Inflammatory macrophage treated with lipopolysaccharide for 4 hours (primary cell): ENCODE data around the gene B3GLCT.
"Not testable (repeated sequence)": the region's sequence is repeated elsewhere in the genome, so short reads cannot be mapped to it uniquely, and the experiment has no call there.

Experiments used
- DNase-seq: peaks from one replicate; pipeline ENCODE4 v3.0.0-alpha.2; 2020

B3GLCT gene

DNA sequence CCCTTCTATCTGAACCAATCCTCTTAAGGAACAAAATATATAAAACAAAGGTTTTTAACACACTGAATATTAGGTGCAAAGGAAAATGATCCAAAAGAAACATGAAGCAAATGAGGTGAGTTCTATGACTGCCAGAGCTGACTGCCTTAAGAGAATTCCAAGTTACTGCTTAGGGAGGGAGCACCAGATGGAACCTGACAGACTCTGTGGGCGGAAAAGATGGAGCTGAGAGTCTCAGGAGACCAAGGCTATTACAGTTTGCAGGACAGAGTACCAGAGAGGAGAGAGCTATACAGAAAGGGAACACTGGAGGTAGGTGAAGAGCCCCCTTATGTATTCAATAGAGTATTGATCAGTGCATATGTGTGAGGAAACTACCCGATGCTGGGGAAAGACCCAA lies 87.2 kb downstream of the B3GLCT start:
- no peak for DNase-seq

DNA sequence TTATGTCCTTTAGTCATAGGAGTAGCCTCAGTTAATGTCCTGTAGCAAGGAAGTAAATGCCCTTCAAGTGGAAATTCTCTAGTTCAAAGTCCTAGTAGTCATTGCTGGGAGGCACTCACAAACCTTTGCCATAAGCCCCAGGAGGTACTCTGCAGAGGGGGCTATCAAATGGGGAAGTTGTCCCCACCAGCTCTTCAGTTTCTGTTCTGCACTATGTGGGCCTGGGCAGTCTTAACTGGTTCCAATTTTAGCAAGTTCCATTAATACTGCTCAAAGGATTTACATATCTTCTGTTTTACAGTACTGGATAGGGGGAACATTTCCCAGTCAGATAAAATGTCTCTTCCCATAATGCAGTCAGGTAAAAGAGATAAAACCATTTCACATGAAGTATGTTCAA lies 101.3 kb downstream of the B3GLCT start:
- no peak for DNase-seq

DNA sequence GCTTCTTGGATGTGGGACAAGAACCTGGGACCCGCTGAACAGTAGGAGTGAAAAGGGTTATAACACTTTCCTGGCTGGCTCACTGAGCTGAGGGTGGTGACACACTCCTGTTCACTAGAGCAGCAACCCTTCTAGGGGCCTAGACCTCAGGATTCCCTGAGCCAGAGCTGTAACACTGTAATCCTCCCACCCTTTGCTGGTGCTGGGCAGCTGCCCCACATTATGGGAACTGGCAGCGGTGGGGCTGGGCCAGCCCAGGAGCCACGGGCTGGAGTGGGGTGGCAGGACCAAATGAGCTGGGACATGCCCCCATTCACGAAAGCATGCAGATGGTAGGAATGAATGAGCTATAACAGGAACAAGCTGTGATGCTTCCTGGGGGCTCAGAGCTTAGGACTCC lies 110.6 kb downstream of the B3GLCT start:
- DNase-seq: no peak

DNA sequence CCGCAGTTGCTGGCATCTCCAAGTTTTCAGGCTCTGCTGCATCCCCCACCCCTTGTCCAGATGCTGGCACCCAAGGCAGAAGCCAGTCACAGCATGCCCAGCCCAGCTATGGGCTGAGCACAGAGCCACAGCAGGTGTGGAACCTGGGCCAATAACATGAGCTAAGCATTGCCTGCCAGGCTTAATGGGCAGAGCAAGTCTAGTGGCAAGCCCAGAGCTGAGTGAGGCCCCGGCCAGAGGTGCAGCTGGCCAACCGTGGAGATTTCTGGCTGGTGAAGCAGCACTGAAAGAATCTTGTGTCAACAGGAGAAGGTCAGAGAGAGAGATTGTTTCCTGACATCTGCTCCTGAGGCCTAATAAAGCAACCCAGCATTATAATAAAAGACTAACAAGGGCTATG lies 111.0 kb downstream of the B3GLCT start:
- no peak for DNase-seq

DNA sequence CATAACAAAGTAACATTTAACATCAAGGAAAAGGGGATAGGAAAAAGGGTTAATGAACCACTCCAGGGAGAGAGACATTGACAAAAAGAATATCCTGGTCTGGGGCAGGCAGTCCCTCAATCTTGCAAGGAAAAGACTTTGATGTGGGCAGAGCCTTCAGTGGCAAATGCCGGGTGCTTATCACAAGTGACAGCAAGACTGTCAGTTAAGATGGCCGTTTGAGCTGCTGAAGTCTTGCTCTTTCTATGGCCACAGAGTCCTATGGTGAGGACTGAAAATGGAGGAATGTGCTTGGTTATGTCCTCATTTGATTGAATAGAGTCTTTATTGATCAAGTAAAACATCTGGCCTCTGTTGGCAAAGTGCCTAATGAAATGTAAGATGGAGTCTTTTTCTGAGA lies 112.1 kb downstream of the B3GLCT start:
- DNase-seq: no peak

DNA sequence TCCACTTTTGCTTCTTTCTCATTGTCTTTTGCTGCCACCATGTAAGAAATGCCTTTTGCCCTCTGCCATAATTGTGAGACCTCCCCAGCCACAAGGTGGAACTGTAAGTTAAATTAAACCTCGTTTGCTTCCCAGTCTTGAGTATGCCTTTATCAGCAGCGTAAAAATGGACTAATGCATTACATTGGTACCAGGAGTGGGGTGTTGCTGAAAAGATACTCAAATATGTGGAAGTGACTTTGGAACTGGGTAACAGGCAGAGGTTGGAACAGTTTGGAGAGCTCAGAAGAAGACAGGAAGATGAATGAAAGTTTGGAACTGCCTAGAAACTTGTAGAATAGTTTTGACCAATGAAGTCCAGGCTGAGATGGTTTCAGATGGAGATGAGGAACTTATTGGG lies 115.2 kb downstream of the B3GLCT start:
- DNase-seq: no peak

DNA sequence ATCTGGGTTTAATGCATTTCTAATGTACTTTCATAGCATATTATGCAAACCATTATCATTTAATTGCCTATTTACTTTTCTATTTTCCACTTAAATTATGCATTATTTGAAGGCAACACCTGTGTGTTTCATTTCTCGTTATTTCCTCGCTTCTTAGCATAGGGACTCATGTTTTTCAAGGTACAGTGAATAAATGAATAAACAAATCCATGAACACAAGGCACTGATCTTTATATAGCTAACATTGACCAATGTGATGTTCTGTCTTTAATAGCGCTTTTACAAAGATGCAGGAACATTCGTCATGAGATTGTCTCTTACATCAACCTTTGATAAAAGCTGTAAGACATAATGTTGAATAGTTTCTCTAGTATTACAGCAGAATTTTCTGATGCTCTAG lies 121.2 kb downstream of the B3GLCT start:
- no peak for DNase-seq

DNA sequence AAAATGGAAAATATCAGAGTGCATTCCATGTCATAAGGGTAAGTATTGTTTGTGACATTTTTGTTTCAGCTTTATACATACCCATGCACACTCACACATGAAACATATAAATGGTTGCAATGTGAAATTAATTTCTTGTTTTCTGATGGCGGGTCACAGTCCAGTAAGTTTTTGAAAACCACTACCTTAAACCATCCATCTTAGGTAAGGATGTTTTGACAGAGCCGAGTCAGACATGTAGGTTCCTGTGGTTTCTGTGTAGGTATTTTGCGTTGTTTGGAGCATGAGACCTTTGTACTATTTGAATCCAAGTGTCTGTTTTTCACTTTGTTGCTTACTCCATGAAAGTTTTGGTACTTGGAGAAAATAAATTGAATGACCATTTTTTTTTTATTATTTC lies 121.7 kb downstream of the B3GLCT start:
- no peak for DNase-seq

DNA sequence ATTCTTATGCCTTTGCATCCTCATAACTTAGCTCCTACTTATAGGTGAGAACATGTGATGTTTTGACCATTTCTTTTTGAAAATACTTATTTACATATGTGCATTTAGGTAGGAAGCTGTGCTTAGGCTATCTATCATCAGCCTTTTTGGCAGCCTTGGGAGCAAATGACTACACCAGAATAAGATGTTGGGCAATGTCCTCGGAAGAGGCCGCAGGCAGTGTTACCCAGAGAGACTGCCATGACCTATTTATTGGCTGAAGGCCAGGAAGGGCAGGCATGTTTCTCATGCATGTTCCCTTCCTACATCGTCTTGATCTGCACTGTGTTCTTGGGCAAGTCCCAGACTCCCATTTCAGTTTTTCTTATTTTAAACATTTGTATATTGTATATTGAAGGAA lies 122.3 kb downstream of the B3GLCT start:
- DNase-seq: no peak

DNA sequence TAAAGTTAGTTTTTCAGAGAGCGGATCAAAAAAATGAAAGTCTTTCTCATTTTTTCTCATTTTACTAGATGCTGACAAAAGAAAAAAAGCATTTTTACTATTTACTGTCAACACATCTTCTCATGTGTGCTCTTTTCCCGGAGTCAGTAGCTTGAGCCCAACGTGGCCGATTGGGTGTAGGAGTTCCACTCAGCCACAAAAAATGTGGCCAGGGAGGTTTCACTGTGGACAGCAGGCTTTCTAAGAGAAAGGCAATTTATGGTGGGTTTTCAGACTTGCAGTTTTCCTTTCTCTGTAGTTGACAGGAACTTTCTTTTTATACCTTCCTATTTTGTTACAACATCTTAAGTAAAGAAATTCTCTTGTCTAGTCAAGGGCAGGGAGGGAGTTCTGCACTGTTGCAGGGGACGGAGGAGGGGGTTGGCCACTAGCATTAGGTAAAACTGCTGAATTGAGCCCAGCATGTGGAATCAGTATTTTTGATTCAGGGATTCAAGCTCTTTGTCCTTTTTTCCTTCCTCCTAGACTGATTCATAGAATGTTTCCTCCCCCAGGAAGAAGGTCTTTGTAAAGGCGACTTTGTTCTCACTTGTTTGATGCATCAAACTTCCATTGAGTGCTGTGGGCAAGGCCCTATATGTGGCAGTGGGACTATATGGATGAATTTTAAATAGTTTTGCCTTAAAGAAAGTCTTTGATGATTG lies 123.1 kb downstream of the B3GLCT start:
- DNase-seq: no peak

DNA sequence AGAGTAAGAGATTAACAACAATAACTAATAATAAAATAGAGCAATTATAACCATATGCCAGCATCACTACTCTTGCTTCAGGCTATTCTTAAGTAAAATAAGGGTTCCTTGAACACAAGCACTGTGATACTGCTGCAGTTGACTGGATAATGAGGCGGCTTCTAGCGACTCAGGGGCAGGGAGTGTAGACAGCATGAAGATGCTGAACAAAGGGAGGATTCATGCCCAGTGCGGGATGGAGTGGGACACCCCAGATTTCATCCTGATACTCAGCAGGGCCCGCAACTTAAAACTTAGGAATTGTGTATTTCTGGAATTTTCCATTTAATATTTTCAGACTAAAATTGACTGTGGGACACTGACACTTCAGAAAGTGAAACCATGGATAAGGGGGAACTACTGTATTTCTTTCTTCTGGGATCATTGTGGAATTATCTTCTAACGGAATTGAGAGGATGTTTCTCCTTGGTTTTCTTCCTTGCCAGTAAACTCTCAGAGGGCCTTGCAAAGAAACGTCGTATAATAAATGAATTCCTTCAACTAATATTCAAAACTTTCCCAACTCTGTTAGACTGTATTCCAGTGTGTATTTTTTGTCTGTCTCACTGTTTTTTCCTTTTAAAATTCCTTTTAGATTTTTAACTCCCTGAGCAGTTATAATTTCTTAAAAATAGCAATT lies 127.5 kb downstream of the B3GLCT start:
- DNase-seq: no peak

DNA sequence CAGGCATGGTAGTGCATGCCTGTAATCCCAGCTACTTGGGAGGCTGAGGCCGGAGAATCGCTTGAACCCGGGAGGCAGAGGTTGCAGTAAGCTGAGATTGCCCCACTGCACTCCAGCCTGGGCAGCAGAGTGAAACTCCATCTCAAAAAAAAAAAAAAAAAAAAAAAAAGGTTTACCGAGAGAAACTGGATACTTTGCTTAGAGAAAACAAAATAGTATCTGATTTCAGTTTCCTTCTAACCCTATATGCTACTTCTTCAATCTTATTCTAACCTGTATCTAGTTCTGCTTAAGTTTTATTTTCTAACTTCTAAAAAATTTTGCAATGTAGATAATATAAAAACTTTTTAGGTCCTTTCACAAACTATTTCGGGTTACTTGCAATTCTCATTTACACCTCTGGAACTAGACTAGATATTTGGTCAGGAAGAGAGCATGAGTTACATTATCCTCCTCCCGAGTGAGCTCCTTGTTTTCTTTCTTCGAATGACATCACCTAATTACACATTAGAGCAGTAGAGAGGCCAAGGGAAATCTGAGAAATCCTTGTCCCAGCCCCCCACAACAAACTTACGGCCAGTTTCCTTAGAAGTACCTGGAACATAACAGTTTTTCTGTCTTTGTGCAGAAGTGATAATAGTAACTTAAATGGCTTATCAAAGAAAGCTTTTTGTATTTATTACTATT lies 128.9 kb downstream of the B3GLCT start:
- no peak for DNase-seq

DNA sequence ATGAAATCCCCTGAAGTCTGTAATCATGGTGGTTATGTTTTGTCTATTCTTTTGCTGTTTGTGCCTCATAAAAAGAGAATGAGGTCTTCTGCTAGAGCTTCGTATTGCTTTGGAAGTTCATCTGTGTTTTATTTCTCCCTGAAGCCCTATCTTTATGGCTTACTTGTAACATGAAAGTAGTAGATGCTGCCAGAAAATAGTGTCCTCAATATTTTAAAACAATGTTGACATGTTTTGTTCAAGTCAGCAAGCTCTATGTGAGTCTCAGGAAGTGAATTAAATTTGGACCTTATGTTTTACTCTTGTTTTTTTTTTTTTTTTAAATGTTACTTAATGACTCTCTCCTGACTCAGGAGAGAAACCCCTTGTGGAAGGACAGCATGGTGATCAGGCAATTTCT lies 130.5 kb downstream of the B3GLCT start:
- no peak for DNase-seq

DNA sequence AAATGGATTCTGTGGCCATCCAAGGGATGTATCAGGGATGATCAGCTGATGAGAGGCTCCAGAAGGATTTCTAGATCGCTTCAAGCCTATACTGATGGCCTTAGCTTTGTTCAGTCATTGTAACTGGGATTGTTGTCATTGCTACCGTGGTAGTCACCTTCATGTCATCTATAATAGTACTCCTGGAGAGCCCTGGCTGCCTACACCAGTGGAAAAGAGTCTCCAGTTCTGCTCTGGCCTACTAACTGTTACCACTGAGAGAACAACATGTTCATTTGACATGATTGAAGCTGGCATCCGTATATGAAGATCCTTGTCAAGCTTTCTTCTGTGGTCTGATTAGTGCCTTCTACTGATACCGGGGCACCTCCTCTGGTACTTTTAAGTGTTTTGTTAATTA lies 131.3 kb downstream of the B3GLCT start:
- DNase-seq: no peak

DNA sequence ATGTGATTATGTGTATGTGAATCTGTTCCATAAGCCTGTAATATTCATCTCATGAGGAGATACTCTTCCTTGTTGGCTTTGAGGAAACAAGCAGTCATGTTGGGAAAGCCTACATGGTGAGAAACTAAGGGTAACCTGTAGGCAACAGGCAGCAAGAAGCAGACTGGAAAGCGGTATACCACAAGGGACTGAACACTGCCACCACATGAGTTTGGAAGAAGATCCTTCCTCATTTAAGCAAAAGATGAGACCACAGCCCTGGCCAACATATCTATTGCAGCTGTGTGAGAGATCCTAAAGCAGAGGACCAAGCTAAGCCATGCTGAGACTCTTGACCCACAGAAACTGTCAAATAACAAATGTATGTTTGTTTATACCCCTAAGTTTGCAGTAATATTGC lies 134.8 kb downstream of the B3GLCT start:
- DNase-seq: no peak

DNA sequence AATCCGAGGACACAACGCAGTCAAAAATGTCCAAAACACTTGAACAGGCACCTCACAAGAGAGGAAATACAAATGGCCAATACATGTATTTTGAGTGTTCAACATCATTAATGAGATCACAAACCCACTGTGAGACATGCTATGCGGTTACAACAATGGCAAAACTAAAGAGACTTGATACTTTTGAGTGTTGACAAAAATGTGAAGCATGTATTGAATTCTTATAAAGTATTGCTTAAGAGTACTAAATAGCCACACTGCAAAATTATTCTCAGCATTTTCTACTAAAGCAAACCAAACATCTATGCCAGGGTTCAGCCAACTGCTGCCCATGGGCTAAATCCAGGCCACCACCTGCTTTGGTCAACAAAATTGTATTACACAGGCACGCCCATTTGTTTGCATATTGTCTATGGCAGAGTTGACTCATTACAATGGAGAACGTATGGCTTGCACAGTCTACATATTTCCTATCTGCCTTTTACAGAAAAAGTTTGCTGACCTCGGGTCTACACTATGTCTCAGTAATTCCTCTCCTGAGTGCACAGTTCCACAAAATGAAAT lies 135.3 kb downstream of the B3GLCT start:
- DNase-seq: no peak

DNA sequence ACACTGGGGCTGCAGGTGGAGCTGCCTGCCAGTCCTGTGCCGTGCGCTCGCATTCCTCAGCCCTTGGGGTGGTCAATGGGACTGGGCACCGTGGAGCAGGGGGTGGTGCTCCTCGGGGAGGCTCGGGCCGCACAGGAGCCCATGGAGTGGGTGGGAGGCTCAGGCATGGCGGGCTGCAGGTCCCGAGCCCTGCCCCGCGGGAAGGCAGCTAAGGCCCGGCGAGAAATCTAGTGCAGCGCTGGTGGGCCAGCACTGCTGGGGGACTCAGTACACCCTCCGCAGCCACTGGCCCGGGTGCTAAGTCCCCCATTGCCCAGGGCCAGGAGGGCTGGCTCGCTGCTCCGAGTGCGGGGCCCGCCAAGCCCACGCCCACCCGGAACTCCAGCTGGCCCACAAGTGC lies 139.8 kb downstream of the B3GLCT start:
- DNase-seq: not testable (repeated sequence)

DNA sequence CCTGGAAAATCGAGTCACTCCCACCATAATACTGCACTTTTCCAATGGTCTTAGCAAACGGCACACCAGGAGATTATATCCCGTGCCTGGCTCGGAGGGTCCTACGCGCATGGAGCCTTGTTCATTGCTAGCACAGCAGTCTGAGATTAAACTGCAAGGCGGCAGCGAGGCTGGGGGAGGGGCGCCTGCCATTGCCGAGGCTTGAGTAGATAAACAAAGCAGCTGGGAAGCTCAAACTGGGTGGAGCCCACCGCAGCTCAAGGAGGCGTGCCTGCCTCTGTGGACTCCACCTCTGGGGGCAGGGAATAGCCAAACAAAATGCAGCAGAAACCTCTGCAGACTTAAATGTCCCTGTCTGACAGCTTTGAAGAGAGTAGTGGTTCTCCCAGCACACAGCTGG lies 141.1 kb downstream of the B3GLCT start:
- DNase-seq: not testable (repeated sequence)

DNA sequence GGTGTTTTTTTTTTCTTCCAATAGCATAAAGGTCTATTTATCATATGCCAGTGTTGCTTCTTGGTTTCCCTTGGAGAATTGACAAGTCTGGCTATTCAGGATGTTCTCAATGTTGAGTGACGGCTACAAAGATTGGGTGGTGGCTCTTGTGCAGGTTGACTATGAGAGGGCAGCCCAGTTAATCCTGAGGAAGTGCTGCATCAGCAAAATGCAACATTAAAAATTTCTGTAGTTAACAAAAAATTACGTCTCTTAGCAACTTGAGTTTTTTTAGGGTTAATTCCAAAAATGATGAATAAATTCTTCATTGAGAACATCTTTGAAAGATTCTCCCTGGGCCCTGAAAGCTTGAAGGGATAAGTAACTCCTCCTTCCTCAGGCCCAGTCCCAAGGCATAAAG lies 147.1 kb downstream of the B3GLCT start:
- DNase-seq: no peak

DNA sequence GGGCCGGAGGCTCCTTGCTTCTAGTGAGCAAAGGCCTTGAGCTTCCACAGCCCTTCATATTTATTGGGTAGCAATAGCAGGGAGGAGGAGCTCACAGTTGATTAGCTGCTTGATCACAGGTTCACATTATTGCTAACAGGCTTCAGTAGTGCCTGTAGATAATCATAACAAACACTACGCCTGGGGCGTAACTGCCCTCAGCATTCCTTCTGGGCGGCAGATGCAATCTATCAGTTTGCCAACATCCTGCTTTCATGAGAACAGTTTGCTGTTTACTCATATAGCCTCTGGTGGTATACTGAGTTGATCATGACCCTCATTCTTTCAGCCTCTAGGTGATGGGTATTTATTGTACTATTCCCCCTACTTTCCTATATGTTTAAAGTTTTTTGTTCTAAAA lies 149.4 kb downstream of the B3GLCT start:
- no peak for DNase-seq

DNA sequence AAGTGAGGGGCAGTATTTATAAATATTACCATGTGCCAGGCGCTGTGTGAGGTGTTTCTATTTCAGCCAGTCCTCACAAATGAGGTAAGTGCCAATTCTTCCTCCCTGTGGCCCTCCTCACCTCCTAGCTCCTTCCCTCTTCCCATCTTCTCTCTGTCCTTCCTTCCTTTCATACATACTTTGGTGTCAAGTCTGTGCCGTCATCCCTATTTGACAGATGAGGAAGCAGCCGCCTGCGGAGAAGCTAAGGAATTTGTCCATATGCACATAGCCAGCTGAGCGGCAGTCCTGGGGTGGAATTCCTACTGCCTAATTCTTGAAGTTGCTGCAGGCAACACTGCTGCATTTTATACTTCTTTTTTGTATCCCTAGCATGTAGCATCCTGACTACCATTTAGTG lies 150.8 kb downstream of the B3GLCT start:
- no peak for DNase-seq

DNA sequence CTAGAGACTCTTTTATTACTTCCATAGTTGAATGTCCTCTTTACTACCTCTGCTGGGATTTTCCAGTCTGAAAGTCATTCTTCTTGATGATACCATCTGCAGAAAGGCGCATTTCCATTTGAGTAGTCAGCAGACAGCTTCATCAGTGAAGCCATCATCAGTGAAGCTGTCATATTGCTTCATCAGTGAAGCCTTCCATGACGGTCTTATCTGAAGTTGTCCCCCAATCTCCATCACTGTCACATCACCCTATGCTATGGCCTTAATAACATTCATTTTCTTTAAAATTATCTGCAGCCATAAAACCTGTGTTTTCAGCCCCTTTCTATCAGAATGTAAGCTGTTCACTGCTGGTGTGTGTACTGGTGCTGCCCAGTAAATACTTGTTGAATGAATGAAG lies 151.6 kb downstream of the B3GLCT start:
- DNase-seq: no peak

DNA sequence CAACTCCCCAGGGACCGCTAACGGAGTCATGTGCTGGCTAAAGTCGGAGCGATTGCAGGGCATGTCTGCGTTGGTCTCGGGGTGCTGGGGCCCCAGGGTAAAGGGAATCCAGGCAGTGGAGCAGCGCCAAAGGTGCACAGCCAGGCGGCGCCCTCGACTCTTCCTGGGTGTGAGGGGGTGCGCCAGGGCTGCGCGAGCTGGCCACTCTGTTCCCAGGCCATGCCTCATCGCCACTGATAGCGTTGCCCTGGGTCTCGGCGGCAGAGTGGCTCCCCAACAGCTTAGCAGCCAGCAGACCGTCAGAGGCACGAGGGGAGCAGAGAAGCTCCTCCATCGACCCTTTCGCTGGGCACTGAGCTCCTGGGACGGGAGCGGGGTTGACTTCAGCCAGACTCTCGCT lies 152.7 kb downstream of the B3GLCT start:
- no peak for DNase-seq

DNA sequence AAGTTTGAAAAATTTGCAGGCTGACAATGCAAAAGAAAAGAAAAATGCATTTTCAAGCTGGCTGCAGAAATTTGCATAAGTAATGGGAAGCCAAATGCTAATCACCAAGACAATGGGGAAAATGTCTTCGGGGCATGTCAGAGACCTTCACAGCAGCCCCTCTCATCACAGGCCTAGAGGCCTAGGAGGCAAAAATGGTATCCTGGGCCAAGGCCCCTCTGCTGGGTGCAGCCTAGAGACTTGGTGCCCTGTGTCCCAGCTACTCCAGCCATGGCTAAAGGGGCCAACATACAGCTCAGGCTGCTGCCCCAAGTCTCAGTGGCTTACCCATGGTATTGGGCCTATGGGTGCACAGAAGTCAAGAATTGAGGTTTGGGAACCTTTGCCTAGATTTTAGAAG lies 155.2 kb downstream of the B3GLCT start:
- no peak for DNase-seq
